ENCODE data around the gene ALDOB. TPM values are rescaled to one million over a fixed set of nuclear protein-coding genes. Genes with fewer than 3 reads are reported as not detected.

The ALDOB gene
- not detected for polyA plus RNA-seq (2013, experiment 1 of 2)
- 0.03 TPM for polyA plus RNA-seq (2013, experiment 2 of 2)

- Histone ChIP-seq H2AFZ (ENCODE audit: low read depth, low read length) (no peak within 1 kb of the TSS), H3K36me3 (ENCODE audit: control insufficient read depth in 1 of 2, insufficient read depth in 2 of 2, low read depth in 1 of 2, low read length in 2 of 2) (no peaks in the 10 kb centered on the region), H3K4me2 (ENCODE audit: low read length, poor library complexity, severe bottlenecking) (no peak within 1 kb of the TSS), H2BK12ac (ENCODE audit: low read length in 2 of 2) (no peak within 1 kb of the TSS), H3K9ac (ENCODE audit: low read length) (no peak within 1 kb of the TSS), H3K27ac (ENCODE audit: low read length, poor library complexity, severe bottlenecking) (no peak within 1 kb of the TSS), H2BK5ac (ENCODE audit: low read depth, low read length, poor library complexity, severe bottlenecking) (no peak within 1 kb of the TSS), H3K4me1 (ENCODE audit: control insufficient read depth, insufficient read depth, low read depth, low read length) (no peaks in the 10 kb centered on the region), H3K79me1 (replicated peaks; ENCODE audit: low read length, poor library complexity, severe bottlenecking) (no peaks in the 10 kb centered on the region), H3K9me3 (ENCODE audit: control insufficient read depth, low read length) (no peaks in the 10 kb centered on the region), H3K18ac (ENCODE audit: low read depth in 1 of 2, low read length in 2 of 2) (no peak within 1 kb of the TSS), H2BK15ac (ENCODE audit: low read depth, poor library complexity, severe bottlenecking) (no peak within 1 kb of the TSS), H3K4ac (ENCODE audit: low read depth in 1 of 2, low read length in 2 of 2) (no peak within 1 kb of the TSS), H3K14ac (ENCODE audit: low read length in 2 of 2) (no peak within 1 kb of the TSS), H3K27me3 (ENCODE audit: control insufficient read depth in 1 of 2, insufficient read depth in 1 of 2, low read length in 2 of 2) (no peaks in the 10 kb centered on the region), H4K8ac (ENCODE audit: low read length) (no peak within 1 kb of the TSS), H3K4me3 (ENCODE audit: insufficient read depth in 1 of 2, low read depth in 1 of 2, low read length in 2 of 2) (no peak within 1 kb of the TSS), H2AK5ac (ENCODE audit: low read length, severe bottlenecking) (no peak within 1 kb of the TSS), H4K91ac (ENCODE audit: low read length) (no peak within 1 kb of the TSS), H2BK120ac (ENCODE audit: low read depth, low read length) (no peak within 1 kb of the TSS), H3K23ac (ENCODE audit: low read length in 2 of 2) (no peak within 1 kb of the TSS)
- 80% methylated on average over 1 of the region's 2 CpGs for WGBS
- DNase-seq: no peak
Measured at GRCh38 chr9:101435601-101436079, at the start of gene ALDOB. Gene ALDOB, minus strand, starts transcription at chr9:101435774. Its CDS starts 4,887 bp downstream, at chr9:101430887.

GRCh38 chr9:101484046-101484445 lies 48.5 kb upstream of the ALDOB start:
- H2BK5ac ChIP-seq (ENCODE audit: low read depth, low read length, poor library complexity, severe bottlenecking): no peak overlapping the region
- no peak overlapping the region for H3K27ac ChIP-seq (ENCODE audit: low read length, poor library complexity, severe bottlenecking)
- H3K4me3 ChIP-seq (ENCODE audit: insufficient read depth in 1 of 2, low read depth in 1 of 2, low read length in 2 of 2): no peak overlapping the region
- DNase-seq: no peak
- H3K9ac ChIP-seq (ENCODE audit: low read length): no peak overlapping the region
- no peak overlapping the region for H2BK15ac ChIP-seq (ENCODE audit: low read depth, poor library complexity, severe bottlenecking)
- H3K23ac ChIP-seq (ENCODE audit: low read length in 2 of 2): no peak overlapping the region
- no peaks in the 10 kb centered on the region for H3K36me3 ChIP-seq (ENCODE audit: control insufficient read depth in 1 of 2, insufficient read depth in 2 of 2, low read depth in 1 of 2, low read length in 2 of 2)
- no peaks in the 10 kb centered on the region for H3K9me3 ChIP-seq (ENCODE audit: control insufficient read depth, low read length)
- peaks cover 0 to 44% of the 10 kb centered on the region in 2 experiments for H3K27me3 ChIP-seq (ENCODE audit: control insufficient read depth in 1 of 2, insufficient read depth in 1 of 2, low read length in 2 of 2)
- no peak overlapping the region for H2AFZ ChIP-seq (ENCODE audit: low read depth, low read length)
- no peak overlapping the region for H3K4ac ChIP-seq (ENCODE audit: low read depth in 1 of 2, low read length in 2 of 2)
- peaks cover 23% of the 10 kb centered on the region for H3K79me1 ChIP-seq (replicated peaks; ENCODE audit: low read length, poor library complexity, severe bottlenecking)
- no peak overlapping the region for H3K18ac ChIP-seq (ENCODE audit: low read depth in 1 of 2, low read length in 2 of 2)
- no peak overlapping the region for H4K8ac ChIP-seq (ENCODE audit: low read length)
- H2AK5ac ChIP-seq (ENCODE audit: low read length, severe bottlenecking): no peak overlapping the region
- no peak overlapping the region for H3K14ac ChIP-seq (ENCODE audit: low read length in 2 of 2)
- no peak overlapping the region for H2BK120ac ChIP-seq (ENCODE audit: low read depth, low read length)
- H3K4me1 ChIP-seq (ENCODE audit: control insufficient read depth, insufficient read depth, low read depth, low read length): peaks cover 14% of the 10 kb centered on the region
- WGBS: no CpG with 5 or more reads among the region's 1 CpG
- no peak overlapping the region for H4K91ac ChIP-seq (ENCODE audit: low read length)
- H3K4me2 ChIP-seq (ENCODE audit: low read length, poor library complexity, severe bottlenecking): no peak overlapping the region
- no peak overlapping the region for H2BK12ac ChIP-seq (ENCODE audit: low read length in 2 of 2)

GRCh38 chr9:101481261-101481660 lies 45.7 kb upstream of the ALDOB start:
- no peak overlapping the region for H3K9ac ChIP-seq (ENCODE audit: low read length)
- no peak overlapping the region for H3K27ac ChIP-seq (ENCODE audit: low read length, poor library complexity, severe bottlenecking)
- no peak overlapping the region for H4K91ac ChIP-seq (ENCODE audit: low read length)
- H3K79me1 ChIP-seq (replicated peaks; ENCODE audit: low read length, poor library complexity, severe bottlenecking): peaks cover 28% of the 10 kb centered on the region
- no peak overlapping the region for H3K4ac ChIP-seq (ENCODE audit: low read depth in 1 of 2, low read length in 2 of 2)
- no peak overlapping the region for H2BK12ac ChIP-seq (ENCODE audit: low read length in 2 of 2)
- H2BK5ac ChIP-seq (ENCODE audit: low read depth, low read length, poor library complexity, severe bottlenecking): no peak overlapping the region
- H3K4me3 ChIP-seq (ENCODE audit: insufficient read depth in 1 of 2, low read depth in 1 of 2, low read length in 2 of 2): no peak overlapping the region
- H3K23ac ChIP-seq (ENCODE audit: low read length in 2 of 2): no peak overlapping the region
- no peak overlapping the region for H2AFZ ChIP-seq (ENCODE audit: low read depth, low read length)
- peaks cover 0 to 6% of the 10 kb centered on the region in 2 experiments for H3K36me3 ChIP-seq (ENCODE audit: control insufficient read depth in 1 of 2, insufficient read depth in 2 of 2, low read depth in 1 of 2, low read length in 2 of 2)
- H2BK15ac ChIP-seq (ENCODE audit: low read depth, poor library complexity, severe bottlenecking): no peak overlapping the region
- no peak for DNase-seq
- no peak overlapping the region for H3K14ac ChIP-seq (ENCODE audit: low read length in 2 of 2)
- WGBS: 100% methylated on average over 1 of the region's 1 CpG
- peaks cover 23% of the 10 kb centered on the region for H3K4me1 ChIP-seq (ENCODE audit: control insufficient read depth, insufficient read depth, low read depth, low read length)
- no peak overlapping the region for H2AK5ac ChIP-seq (ENCODE audit: low read length, severe bottlenecking)
- H3K4me2 ChIP-seq (ENCODE audit: low read length, poor library complexity, severe bottlenecking): no peak overlapping the region
- H4K8ac ChIP-seq (ENCODE audit: low read length): no peak overlapping the region
- no peak overlapping the region for H2BK120ac ChIP-seq (ENCODE audit: low read depth, low read length)
- no peak overlapping the region for H3K18ac ChIP-seq (ENCODE audit: low read depth in 1 of 2, low read length in 2 of 2)
- no peaks in the 10 kb centered on the region for H3K9me3 ChIP-seq (ENCODE audit: control insufficient read depth, low read length)
- peaks cover 0 to 17% of the 10 kb centered on the region in 2 experiments for H3K27me3 ChIP-seq (ENCODE audit: control insufficient read depth in 1 of 2, insufficient read depth in 1 of 2, low read length in 2 of 2)

- H2BK15ac ChIP-seq (ENCODE audit: low read depth, poor library complexity, severe bottlenecking): no peak overlapping the region
- no peak overlapping the region for H3K4me3 ChIP-seq (ENCODE audit: insufficient read depth in 1 of 2, low read depth in 1 of 2, low read length in 2 of 2)
- H3K23ac ChIP-seq (ENCODE audit: low read length in 2 of 2): no peak overlapping the region
- H2BK12ac ChIP-seq (ENCODE audit: low read length in 2 of 2): no peak overlapping the region
- no peak overlapping the region for H3K9ac ChIP-seq (ENCODE audit: low read length)
- H3K36me3 ChIP-seq (ENCODE audit: control insufficient read depth in 1 of 2, insufficient read depth in 2 of 2, low read depth in 1 of 2, low read length in 2 of 2): peaks cover 0 to 14% of the 10 kb centered on the region in 2 experiments
- peaks cover 31% of the 10 kb centered on the region for H3K79me1 ChIP-seq (replicated peaks; ENCODE audit: low read length, poor library complexity, severe bottlenecking)
- no peak overlapping the region for H2BK5ac ChIP-seq (ENCODE audit: low read depth, low read length, poor library complexity, severe bottlenecking)
- no peak for DNase-seq
- H3K4me2 ChIP-seq (ENCODE audit: low read length, poor library complexity, severe bottlenecking): no peak overlapping the region
- no peak overlapping the region for H2AFZ ChIP-seq (ENCODE audit: low read depth, low read length)
- H4K8ac ChIP-seq (ENCODE audit: low read length): no peak overlapping the region
- H3K4ac ChIP-seq (ENCODE audit: low read depth in 1 of 2, low read length in 2 of 2): no peak overlapping the region
- no peak overlapping the region for H3K27ac ChIP-seq (ENCODE audit: low read length, poor library complexity, severe bottlenecking)
- H2BK120ac ChIP-seq (ENCODE audit: low read depth, low read length): no peak overlapping the region
- peaks cover 22% of the 10 kb centered on the region for H3K4me1 ChIP-seq (ENCODE audit: control insufficient read depth, insufficient read depth, low read depth, low read length)
- H2AK5ac ChIP-seq (ENCODE audit: low read length, severe bottlenecking): no peak overlapping the region
- peaks cover 0 to 11% of the 10 kb centered on the region in 2 experiments for H3K27me3 ChIP-seq (ENCODE audit: control insufficient read depth in 1 of 2, insufficient read depth in 1 of 2, low read length in 2 of 2)
- no peak overlapping the region for H3K14ac ChIP-seq (ENCODE audit: low read length in 2 of 2)
- H4K91ac ChIP-seq (ENCODE audit: low read length): no peak overlapping the region
- no peaks in the 10 kb centered on the region for H3K9me3 ChIP-seq (ENCODE audit: control insufficient read depth, low read length)
- no peak overlapping the region for H3K18ac ChIP-seq (ENCODE audit: low read depth in 1 of 2, low read length in 2 of 2)
Measured at GRCh38 chr9:101480386-101480785, 44.8 kb upstream of the ALDOB start.

Data from mesenchymal stem cell (in vitro differentiated cells and primary cell).